SJCRH30 (cell line): Measurements from ENCODE around the gene MCF2L. TPM values are rescaled to one million over a fixed set of nuclear protein-coding genes. Genes with fewer than 3 reads are reported as not detected.
"Not testable (repeated sequence)": the region's sequence is repeated elsewhere in the genome, so short reads cannot be mapped to it uniquely, and the experiment has no call there.

ENCODE experiments used
- DNase-seq, 2 experiments: peaks; one replicate each; pipeline ENCODE4 v3.0.0-alpha.2; 2015 to 2020
- H3K27ac ChIP-seq: fragments of 250-450 bp; sonication (Bioruptor Pico); 2 replicates; pipeline ENCODE4 v1.5.1; 2020; ENCODE audit warnings: mild to moderate bottlenecking, moderate library complexity
- H3K27me3 ChIP-seq: fragments of 250-450 bp; sonication (Bioruptor Pico); 2 replicates; pipeline ENCODE4 v1.5.1; 2020; ENCODE audit warnings: mild to moderate bottlenecking, moderate library complexity
- H3K36me3 ChIP-seq: fragments of 250-450 bp; sonication (Bioruptor Pico); 2 replicates; pipeline ENCODE4 v1.5.1; 2020; ENCODE audit warnings: mild to moderate bottlenecking, moderate library complexity
- H3K4me1 ChIP-seq: fragments of 250-450 bp; sonication (Bioruptor Pico); 2 replicates; pipeline ENCODE4 v1.5.1; 2020; ENCODE audit warnings: mild to moderate bottlenecking, moderate library complexity
- H3K4me3 ChIP-seq: fragments of 250-450 bp; sonication (Bioruptor Pico); 2 replicates; pipeline ENCODE4 v1.5.1; 2020; ENCODE audit warnings: mild to moderate bottlenecking, moderate library complexity
- H3K9me3 ChIP-seq: fragments of 250-450 bp; sonication (Bioruptor Pico); replicated peaks from 2 replicates; pipeline ENCODE4 v1.5.1; 2020; ENCODE audit warnings: mild to moderate bottlenecking, moderate library complexity
- total RNA-seq: library from RNA; depleted of rRNA; stranded (reverse); fragments of >200 nt; shearing (Covaris generic); gene quantifications from 2 replicates; pipeline ENCODE4 v1.2.3, GENCODE V29; 2014

Gene MCF2L
- total RNA-seq, 1 experiment from 2014 or later = 4.4 TPM

DNA sequence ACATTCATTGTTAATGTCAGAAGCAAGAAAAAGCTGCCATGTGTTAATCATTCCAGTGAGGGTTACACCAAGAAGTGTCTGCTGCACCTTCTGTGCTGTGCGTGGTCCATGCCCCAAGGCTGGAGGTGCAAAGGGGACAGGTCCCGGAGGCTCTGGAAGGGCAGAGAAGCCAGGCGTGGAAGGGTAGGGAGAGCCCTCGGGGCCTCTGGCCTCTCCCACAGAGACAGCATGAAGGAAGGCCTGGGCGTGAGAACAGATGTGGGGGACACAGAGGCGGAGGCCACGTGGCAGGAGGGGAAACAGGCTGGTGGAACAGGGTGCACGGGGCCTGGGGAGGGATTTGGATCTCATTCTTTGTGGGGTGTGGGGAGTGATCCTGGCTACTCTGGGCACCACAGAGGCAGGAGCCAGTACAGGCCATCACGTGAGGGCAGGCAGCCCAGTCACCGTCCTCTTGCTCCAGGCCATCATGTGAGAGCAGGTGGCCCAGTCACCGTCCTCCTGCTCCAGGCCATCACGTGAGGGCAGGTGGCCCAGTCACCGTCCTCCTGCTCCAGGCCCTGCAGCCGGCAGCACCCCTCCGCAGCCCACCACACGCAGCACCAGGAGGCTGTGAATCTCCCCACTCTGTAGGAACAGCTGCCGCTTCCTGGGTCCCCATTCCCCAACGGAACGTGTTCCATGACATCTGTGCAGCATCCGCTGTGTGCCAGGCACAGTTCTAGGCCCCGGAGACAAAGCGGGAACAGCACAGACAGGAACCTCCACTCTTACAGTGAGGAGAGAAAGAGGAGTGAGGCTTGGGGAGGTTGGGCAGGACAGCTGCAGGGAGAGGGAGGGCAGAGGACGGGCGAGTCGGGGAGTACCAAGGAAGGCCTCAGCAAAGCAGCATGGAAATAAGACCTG, 126.4 kb downstream of the MCF2L start:
- Histone ChIP-seq H3K27ac (no peak overlapping the region), H3K4me3 (no peak overlapping the region), H3K27me3 (no peaks in the 10 kb centered on the region; the same call in 1 of the 2 replicates), H3K9me3 (no peaks in the 10 kb centered on the region), H3K36me3 (no peaks in the 10 kb centered on the region), H3K4me1 (0 out of 2 replicates have a peak, but pooled peaks cover 2% of the 10 kb centered on the region)
- DNase-seq = no peak

DNA sequence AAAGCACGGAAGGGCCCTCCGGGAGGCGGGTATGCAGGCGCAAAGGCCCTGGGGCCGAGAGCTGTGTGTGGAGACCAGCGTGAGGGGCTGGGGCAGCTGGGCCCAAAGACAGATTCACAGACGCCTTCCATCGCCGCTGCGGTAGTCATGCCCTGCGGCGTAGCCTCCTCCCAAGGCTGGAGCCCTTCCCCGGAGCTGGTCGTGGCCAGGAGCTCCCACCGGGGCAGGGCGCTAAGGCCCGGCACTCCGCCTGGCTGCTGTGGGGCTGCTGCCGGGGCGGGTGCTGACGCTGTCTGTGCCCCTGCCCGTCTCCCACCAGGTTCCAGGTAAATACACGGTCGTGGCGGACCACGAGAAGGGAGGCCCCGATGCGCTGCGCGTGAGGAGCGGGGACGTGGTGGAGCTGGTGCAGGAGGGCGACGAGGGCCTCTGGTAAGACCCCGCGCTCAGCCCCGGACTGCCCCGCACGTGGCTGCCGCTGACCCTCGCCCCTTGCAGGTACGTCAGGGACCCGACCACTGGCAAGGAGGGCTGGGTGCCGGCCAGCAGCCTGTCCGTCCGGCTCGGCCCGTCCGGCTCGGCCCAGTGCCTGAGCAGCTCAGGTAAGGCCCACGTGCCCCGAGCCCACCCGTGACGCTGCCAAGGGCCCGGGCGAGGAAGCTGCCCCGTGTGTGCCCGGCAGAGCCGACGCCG, 127.2 kb downstream of the MCF2L start:
- Histone ChIP-seq H3K36me3 (no peaks in the 10 kb centered on the region), H3K27ac (no peak overlapping the region), H3K4me3 (no peak overlapping the region), H3K9me3 (no peaks in the 10 kb centered on the region), H3K4me1 (0 out of 2 replicates have a peak, but pooled peaks cover 2% of the 10 kb centered on the region), H3K27me3 (no peaks in the 10 kb centered on the region; the same call in 1 of the 2 replicates)
- DNase-seq = no peak

DNA sequence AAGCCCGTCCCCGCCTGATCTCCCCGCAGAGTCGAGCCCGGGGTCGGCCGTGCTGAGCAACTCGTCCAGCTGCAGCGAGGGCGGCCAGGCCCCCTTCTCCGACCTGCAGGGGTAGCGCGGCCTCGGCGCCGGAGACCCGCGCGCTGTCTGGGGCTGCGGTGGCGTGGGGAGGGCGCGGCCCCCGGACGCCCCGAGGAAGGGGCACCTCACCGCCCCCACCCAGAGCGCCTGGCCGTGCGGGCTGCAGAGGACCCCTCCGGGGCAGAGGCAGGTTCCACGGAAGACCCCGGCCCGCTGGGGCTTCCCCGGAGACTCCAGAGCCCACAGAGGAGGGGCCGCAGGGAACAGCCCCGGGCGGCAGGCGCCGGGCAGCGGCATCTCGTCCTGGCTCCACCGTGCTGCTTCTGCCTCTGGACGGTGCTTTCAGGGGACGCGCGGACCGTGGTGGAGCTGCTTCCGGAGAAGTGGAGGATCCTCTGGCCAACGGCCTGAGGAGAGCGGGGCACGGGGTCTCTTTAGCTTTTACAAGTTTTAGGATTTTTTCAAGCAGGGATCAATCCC, 127.8 kb downstream of the MCF2L start:
- Histone ChIP-seq H3K27me3 (no peaks in the 10 kb centered on the region; the same call in 1 of the 2 replicates), H3K4me3 (no peak overlapping the region)

DNA sequence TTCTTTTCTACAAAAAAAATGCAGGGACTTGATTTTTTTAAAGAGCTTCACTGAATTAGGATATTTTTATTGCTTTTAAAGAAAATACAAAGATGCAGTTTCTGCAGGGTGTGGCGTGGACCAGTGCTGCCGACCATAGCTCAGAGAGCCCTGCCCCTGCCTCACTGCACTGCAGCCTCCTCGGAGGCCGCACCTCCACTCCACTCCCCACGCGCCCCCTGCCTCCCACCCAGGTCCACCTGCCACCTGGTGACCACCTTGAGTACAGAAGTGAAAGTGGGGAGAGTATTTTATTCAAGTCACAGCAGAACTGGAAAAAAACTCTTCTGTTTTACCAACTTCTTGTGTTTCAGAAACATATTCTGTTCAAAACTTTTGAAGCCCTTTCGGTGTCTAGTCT, 128.6 kb downstream of the MCF2L start:
- DNase-seq = no peak
- Histone ChIP-seq H3K4me1 (0 out of 2 replicates have a peak, but pooled peaks cover 2% of the 10 kb centered on the region), H3K4me3 (peak overlapping the region; percentile 37)

More for the DNA sequence above, 127.8 kb downstream of the MCF2L start:
- Histone ChIP-seq H3K27ac (no peak overlapping the region), H3K36me3 (no peaks in the 10 kb centered on the region), H3K9me3 (no peaks in the 10 kb centered on the region), H3K4me1 (0 out of 2 replicates have a peak, but pooled peaks cover 2% of the 10 kb centered on the region)
- DNase-seq = no peak

DNA sequence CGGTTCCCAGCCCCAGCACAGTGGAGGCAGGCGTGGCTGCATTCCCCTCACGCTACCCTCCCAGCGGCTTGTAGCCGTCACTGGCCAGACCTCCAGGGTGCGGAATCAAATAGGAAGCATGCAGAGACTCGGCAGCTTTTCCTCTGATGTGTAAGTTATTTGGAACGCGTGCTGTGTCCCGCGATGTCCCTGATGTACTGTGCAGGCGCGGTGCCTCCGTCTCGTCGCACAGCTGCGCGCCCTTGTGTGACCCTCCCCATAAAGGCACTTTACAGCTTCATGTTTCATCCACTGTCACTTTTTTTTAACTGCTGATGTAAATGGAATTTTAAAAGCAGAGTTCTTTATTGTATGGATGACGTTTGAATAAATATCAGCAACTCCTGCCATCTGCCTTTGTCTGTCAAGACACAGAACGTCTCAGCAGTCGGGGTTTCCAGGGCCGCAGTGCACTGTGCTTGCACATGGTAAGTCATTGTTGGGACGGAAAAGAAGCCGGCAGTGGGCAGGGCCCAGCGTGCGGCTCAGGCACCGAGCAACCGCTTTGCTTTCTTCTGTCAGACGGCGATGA, 129.2 kb downstream of the MCF2L start:
- Histone ChIP-seq H3K27ac (peak overlapping the region; percentile 49), H3K4me1 (0 out of 2 replicates have a peak, but pooled peaks cover 2% of the 10 kb centered on the region), H3K9me3 (no peaks in the 10 kb centered on the region), H3K4me3 (peak overlapping the region; percentile 37), H3K36me3 (no peaks in the 10 kb centered on the region), H3K27me3 (no peaks in the 10 kb centered on the region; the same call in 1 of the 2 replicates)
- DNase-seq = peak; percentile 82 to 84

More for the DNA sequence above, 128.6 kb downstream of the MCF2L start:
- H3K36me3 ChIP-seq = no peaks in the 10 kb centered on the region
- no peaks in the 10 kb centered on the region; the same call in 1 of the 2 replicates for H3K27me3 ChIP-seq
- no peaks in the 10 kb centered on the region for H3K9me3 ChIP-seq
- peak overlapping the region; percentile 49; the same call in 1 of the 2 replicates for H3K27ac ChIP-seq

DNA sequence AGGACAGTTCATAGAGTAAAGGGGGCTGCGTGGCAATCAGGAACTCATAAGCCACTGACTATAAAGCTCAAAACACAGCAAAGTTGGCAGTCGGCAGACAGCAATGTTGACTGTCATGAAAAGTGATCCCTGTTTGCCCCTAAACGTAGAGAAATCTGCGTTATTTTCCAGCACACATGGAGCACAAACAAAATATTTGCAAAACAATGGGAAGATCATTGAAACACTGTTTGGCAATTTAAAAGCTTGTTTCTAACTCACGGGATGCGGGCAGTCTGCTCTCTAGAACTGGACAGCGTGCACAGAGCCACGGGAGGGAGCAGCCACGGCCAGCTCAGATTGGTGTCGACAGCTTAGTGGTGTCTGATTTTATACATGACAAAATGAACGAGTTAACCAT, 130.1 kb downstream of the MCF2L start:
- no peak for DNase-seq
- Histone ChIP-seq H3K4me1 (0 out of 2 replicates have a peak, but pooled peaks cover 2% of the 10 kb centered on the region), H3K27ac (no peak overlapping the region), H3K27me3 (no peaks in the 10 kb centered on the region; the same call in 1 of the 2 replicates), H3K36me3 (no peaks in the 10 kb centered on the region), H3K4me3 (no peak overlapping the region; the same call in 1 of the 2 replicates), H3K9me3 (no peaks in the 10 kb centered on the region)

DNA sequence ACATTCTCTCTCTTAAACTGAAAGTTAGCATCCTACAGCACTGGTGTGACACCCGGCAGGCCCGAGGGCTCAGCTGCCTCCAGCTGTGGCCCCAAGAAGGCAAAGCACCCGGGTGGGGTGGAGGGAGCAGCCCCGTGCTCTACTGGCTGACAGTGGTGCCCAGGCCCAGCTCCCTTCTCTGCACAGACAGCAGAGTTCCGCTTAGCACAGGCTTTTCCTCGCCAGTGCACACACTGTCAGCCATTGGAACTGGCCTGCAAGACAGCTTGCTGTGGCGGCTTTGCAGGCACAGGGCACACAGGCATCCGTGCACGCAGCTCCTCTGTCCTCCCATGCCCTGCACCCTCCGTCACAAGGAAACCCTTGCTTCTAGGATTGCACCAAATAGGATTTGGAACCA, 133.3 kb downstream of the MCF2L start:
- H3K36me3 ChIP-seq, H3K4me3 ChIP-seq, H3K9me3 ChIP-seq, H3K27me3 ChIP-seq, DNase-seq, H3K4me1 ChIP-seq, H3K27ac ChIP-seq: not testable (repeated sequence)

DNA sequence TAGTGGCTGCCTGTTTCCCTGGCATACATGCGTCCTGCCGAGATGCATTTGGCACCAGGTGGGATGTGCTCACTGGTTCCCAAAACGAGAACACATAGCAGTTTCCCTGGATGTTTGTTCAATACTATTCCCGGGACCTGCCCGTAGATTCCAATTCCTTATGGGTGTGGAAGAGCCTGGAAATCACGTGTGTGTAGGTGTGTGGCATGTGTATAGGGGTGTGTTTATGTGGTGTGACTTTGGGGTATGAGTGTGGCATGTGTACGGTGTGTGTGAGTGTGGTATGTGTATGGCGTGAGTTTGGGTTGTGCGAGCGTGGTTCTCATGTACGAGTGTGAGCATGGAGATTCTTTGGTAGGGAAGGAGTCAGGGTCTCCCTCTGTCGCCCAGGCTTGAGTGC, 133.7 kb downstream of the MCF2L start:
- H3K4me1 ChIP-seq = 0 out of 2 replicates have a peak, but pooled peaks cover 2% of the 10 kb centered on the region
- H3K27me3 ChIP-seq = no peaks in the 10 kb centered on the region; the same call in 1 of the 2 replicates
- no peak for DNase-seq
- no peaks in the 10 kb centered on the region for H3K9me3 ChIP-seq
- H3K27ac ChIP-seq = no peak overlapping the region
- H3K36me3 ChIP-seq = no peaks in the 10 kb centered on the region
- no peak overlapping the region for H3K4me3 ChIP-seq

DNA sequence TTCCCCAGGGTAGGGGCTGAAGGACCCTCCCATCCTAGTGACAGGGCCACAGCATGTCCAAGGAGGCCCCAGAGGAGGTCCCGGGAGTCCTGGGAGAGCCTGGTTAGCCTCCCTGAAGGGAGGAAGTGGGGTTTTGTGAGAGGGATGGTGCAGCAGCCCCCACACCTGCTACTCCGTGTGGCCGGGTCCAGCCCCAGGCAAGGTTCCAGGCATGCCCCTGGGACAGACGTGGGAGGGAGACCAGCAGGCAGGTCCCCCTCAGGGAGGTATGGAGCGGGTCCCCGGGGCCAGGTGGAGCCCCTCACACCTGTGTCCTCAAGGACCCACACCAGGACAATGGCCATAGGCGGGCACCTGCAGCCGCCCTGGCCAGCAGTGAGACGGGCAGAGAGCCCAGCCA, 134.6 kb downstream of the MCF2L start:
- H3K4me3 ChIP-seq = no peak overlapping the region
- DNase-seq = no peak
- 0 out of 2 replicates have a peak, but pooled peaks cover 1% of the 10 kb centered on the region for H3K4me1 ChIP-seq
- no peaks in the 10 kb centered on the region; the same call in 1 of the 2 replicates for H3K27me3 ChIP-seq
- H3K27ac ChIP-seq = no peak overlapping the region
- no peaks in the 10 kb centered on the region for H3K9me3 ChIP-seq
- no peaks in the 10 kb centered on the region for H3K36me3 ChIP-seq

DNA sequence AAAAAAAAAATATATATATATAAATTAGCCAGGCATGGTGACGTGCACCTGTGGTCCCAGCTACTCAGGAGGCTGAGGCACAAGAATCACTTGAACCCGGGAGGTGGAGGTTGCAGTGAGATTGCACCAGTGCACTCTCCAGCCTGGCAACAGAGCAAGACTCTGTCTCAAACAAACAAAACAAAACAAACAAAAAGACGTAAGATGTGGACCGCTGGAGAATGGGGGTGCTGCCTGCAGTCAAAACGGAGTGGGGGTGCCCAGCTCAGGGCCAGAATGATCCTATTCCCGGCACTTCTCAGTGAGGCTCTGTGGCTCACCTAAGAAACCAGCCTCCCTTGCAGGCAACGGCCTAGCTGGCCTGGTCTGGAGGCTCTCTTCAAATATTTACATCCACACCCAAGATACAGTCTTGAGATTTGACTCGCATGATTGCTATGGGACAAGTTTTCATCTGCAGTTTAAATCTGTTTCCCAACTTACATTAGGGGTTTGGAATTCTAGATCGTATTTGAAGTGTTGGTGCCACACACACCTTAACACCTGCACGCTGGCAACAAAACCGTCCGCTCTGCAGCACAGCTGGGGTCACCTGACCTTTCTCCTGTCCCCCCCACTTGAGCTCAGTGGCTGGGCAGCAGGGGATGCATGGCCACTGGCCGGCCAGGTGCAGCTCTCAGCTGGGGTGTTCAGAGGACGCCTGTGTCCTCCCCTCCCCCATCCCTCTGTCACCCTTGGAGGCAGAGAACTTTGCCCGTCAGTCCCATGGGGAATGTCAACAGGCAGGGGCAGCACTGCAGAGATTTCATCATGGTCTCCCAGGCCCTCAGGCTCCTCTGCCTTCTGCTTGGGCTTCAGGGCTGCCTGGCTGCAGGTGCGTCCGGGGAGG, 136.3 kb downstream of the MCF2L start, which contains the start of gene F7:
Gene F7, plus strand, starts transcription at position 760 of the 889 bp plus-strand sequence. Its CDS starts 51 bp downstream, at position 811.
- Histone ChIP-seq H3K4me3 (no peak within 1 kb of the TSS), H3K27ac (no peak within 1 kb of the TSS), H3K27me3 (no peaks in the 10 kb centered on the region; the same call in 1 of the 2 replicates), H3K36me3 (no peaks in the 10 kb centered on the region), H3K4me1 (no peaks in the 10 kb centered on the region), H3K9me3 (no peaks in the 10 kb centered on the region)
- DNase-seq = no peak

DNA sequence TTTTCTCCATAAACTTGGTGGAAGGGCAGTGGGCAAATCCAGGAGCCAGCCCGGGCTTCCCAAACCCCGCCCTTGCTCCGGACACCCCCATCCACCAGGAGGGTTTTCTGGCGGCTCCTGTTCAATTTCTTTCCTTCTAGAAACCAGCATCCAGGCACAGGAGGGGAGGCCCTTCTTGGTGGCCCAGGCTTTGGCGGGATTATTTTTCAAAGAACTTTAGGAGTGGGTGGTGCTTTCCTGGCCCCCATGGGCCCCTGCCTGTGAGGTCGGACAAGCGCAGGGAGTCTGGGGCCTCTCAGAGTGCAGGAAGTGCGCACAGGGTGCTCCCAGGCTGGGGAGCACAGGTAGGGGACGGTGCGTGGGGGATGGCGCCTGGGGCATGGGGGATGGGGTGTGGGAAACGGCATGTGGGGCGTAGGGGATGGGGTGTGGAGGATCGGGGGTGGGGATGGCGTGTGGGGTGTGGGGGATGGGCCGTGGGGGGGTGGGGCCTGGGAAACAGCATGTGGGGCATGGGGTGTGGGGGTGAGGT, 137.0 kb downstream of the MCF2L start:
- no peak overlapping the region for H3K27ac ChIP-seq
- no peaks in the 10 kb centered on the region for H3K36me3 ChIP-seq
- no peaks in the 10 kb centered on the region for H3K27me3 ChIP-seq
- H3K4me1 ChIP-seq = no peaks in the 10 kb centered on the region
- DNase-seq = no peak
- H3K9me3 ChIP-seq = no peaks in the 10 kb centered on the region
- no peak overlapping the region for H3K4me3 ChIP-seq

DNA sequence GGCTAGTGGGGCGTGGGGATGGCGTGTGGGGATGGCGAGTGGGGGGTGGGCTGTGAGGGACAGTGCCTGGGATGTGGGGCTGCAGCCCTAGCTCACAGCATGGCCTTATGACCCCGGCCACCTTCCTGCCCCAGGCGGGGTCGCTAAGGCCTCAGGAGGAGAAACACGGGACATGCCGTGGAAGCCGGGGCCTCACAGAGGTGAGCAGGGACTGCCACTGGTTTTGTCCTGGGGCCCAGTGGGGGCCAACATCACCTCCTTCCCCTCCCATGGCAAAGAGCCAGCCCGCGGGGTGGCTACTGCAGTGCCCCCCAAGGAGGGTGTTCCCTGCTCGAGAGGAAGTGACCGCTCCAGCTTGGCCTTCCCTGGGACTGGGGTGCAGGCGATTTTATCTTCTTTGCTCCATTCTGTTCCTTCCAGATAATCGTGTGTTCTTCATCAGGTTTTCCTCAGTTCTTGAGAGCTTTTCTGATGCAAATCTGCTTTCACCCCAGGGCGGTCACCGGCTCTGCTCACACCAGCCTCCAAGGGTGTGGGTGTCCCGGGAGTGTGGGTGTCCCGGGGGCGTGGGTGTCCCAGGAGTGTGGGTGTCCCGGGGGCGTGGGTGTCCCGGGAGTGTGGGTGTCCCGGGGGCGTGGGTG, 137.8 kb downstream of the MCF2L start:
- Histone ChIP-seq H3K4me3 (no peak overlapping the region), H3K27me3 (no peaks in the 10 kb centered on the region)

DNA sequence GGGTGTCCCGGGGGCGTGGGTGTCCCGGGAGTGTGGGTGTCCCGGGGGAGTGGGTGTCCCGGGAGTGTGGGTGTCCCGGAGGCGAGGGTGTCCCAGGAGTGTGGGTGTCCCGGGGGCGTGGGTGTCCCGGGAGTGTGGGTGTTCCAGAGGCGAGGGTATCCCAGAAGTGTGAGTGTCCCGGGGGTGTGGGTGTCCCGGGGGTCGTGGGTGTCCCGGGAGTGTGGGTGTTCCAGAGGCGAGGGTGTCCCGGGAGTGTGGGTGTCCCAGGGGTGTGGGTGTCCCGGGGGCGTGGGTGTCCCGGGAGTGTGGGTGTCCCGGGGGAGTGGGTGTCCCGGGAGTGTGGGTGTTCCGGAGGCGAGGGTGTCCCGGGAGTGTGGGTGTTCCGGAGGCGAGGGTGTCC, 139.5 kb downstream of the MCF2L start:
- not testable (repeated sequence) for H3K4me1 ChIP-seq, DNase-seq, H3K9me3 ChIP-seq, H3K27me3 ChIP-seq, H3K4me3 ChIP-seq, H3K27ac ChIP-seq, H3K36me3 ChIP-seq

More for the DNA sequence above, 137.8 kb downstream of the MCF2L start:
- H3K27ac ChIP-seq = no peak overlapping the region
- H3K36me3 ChIP-seq = no peaks in the 10 kb centered on the region
- H3K4me1 ChIP-seq = no peaks in the 10 kb centered on the region
- no peaks in the 10 kb centered on the region for H3K9me3 ChIP-seq
- DNase-seq = no peak
